ENCODE data around the gene CTSW.

- TF ChIP-seq POLR2AphosphoS5 (IDR thresholded peaks at IDR 0.05; ENCODE audit: borderline replicate concordance, low read depth, low read length): no peak
- no peak for TF ChIP-seq EZH2 (IDR thresholded peaks at IDR 0.05)
- no peak for TF ChIP-seq FOXP2 (optimal IDR thresholded peaks at IDR 0.05; ENCODE audit: control extremely low read depth, extremely low read length, insufficient read depth)
Measured at GRCh38 chr11:65884716-65885092, 5.1 kb downstream of the CTSW start.
